Osteocyte (in vitro differentiated cells): Measurements from ENCODE around the gene SF3B3. TPM values are rescaled to one million over a fixed set of nuclear protein-coding genes. Genes with fewer than 3 reads are reported as not detected.

Experiments used
- DNase-seq: peaks from one replicate; pipeline ENCODE4 v3.0.0; 2021; ENCODE audit warnings: mixed read lengths; ENCODE audit not compliant: unreplicated experiment; ENCODE audit errors: extremely low spot score
- H3K27ac Mint-ChIP-seq: one replicate; pipeline ENCODE4 v1.8.0; 2021; ENCODE audit warnings: mild to moderate bottlenecking, mixed read lengths; ENCODE audit not compliant: unreplicated experiment
- H3K27me3 Mint-ChIP-seq: one replicate; pipeline ENCODE4 v1.8.0; 2021; ENCODE audit warnings: mixed read lengths; ENCODE audit not compliant: unreplicated experiment
- H3K36me3 Mint-ChIP-seq: one replicate; pipeline ENCODE4 v1.8.0; 2021; ENCODE audit warnings: mixed read lengths; ENCODE audit not compliant: unreplicated experiment
- H3K4me1 Mint-ChIP-seq: one replicate; pipeline ENCODE4 v1.8.0; 2021; ENCODE audit warnings: mixed read lengths; ENCODE audit not compliant: unreplicated experiment
- H3K4me3 Mint-ChIP-seq: one replicate; pipeline ENCODE4 v1.8.0; 2021; ENCODE audit warnings: mild to moderate bottlenecking, moderate library complexity, mixed read lengths; ENCODE audit not compliant: unreplicated experiment
- H3K9me3 Mint-ChIP-seq: one replicate; pipeline ENCODE4 v1.8.0; 2021; ENCODE audit warnings: mixed read lengths; ENCODE audit not compliant: unreplicated experiment
- long read RNA-seq: library from polyadenylated mRNA; unstranded; transcript quantifications from one replicate; pipeline ENCODE4 v2.0.0, GENCODE V29; 2021
- total RNA-seq: library from RNA; stranded (reverse); gene quantifications from 2 replicates; pipeline ENCODE4 v1.2.1, GENCODE V29; 2021
- TF ChIP-seq, protein P1 (sequence below): fragments of 200-600 bp; sonication (generic); IDR thresholded peaks from 2 replicates; pipeline ENCODE4 v1.5.0; 2021; ENCODE audit warnings: antibody characterized with exemption, mild to moderate bottlenecking, moderate library complexity

SF3B3 gene
- 307 and 319 TPM in 2 replicates for total RNA-seq
- long read RNA-seq, full-length matches to known transcripts = 423 of 578 reads
- long read RNA-seq, partial matches to known transcripts = 110 of 578 reads
- long read RNA-seq, other reads (novel, unspliced or antisense) = 45 of 578 reads

DNA sequence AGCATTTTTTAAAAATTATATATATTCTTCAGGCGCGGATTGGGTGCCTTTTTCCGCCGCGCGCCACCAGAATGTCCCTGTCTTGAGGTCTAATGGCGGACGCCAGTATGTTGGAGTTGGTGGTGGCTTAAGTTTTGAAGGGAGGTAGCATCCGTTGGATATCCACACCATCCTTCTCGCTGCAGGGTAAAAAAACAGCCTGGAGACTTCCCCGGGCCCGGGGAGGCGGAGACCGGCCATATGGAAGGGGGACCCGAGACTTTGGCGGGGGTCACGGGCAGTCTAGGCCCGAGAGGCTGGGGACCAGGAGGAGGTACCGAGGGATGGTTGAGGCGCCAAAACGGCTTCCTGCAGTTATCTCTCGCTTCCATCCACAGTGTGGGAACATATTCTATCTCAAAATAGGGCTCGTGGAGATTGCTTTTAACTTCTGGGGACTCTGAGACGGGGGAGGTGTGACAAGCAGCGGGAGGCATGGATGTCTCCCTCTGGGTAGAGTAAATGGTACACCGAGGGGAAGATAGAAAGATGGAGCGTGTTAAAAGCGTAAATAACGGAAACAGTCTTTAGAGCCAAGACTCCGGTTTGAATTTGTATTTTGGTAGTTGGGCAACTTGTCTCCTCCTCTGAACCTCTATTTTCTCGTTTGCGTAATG is at the start of gene SF3B3:
SF3B3 (plus strand) TSS at position 74 of the 656 bp plus-strand sequence. CDS start 2,841 bp downstream, outside the sequence.
- TF ChIP-seq, protein P1, sequence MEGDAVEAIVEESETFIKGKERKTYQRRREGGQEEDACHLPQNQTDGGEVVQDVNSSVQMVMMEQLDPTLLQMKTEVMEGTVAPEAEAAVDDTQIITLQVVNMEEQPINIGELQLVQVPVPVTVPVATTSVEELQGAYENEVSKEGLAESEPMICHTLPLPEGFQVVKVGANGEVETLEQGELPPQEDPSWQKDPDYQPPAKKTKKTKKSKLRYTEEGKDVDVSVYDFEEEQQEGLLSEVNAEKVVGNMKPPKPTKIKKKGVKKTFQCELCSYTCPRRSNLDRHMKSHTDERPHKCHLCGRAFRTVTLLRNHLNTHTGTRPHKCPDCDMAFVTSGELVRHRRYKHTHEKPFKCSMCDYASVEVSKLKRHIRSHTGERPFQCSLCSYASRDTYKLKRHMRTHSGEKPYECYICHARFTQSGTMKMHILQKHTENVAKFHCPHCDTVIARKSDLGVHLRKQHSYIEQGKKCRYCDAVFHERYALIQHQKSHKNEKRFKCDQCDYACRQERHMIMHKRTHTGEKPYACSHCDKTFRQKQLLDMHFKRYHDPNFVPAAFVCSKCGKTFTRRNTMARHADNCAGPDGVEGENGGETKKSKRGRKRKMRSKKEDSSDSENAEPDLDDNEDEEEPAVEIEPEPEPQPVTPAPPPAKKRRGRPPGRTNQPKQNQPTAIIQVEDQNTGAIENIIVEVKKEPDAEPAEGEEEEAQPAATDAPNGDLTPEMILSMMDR = no peak
- Mint-ChIP-seq H3K9me3 (no peaks in the 10 kb centered on the region), H3K4me3 (peak within 1 kb of the TSS; percentile 91), H3K27me3 (no peaks in the 10 kb centered on the region), H3K4me1 (peaks cover 55% of the 10 kb centered on the region), H3K36me3 (peaks cover 23% of the 10 kb centered on the region), H3K27ac (peak within 1 kb of the TSS; percentile 95)
- peak; percentile 86 for DNase-seq

GRCh38 chr16:70474320-70475053 is 49.1 kb upstream of the SF3B3 start:
- TF ChIP-seq, protein P1 = no peak
- Mint-ChIP-seq H3K4me3 (no peak overlapping the region), H3K36me3 (no peaks in the 10 kb centered on the region), H3K9me3 (no peaks in the 10 kb centered on the region), H3K4me1 (peaks cover 35% of the 10 kb centered on the region), H3K27me3 (no peaks in the 10 kb centered on the region), H3K27ac (no peak overlapping the region)
- DNase-seq = no peak

GRCh38 chr16:70475054-70475871 is 48.4 kb upstream of the SF3B3 start:
- no peak for DNase-seq
- H3K4me3 Mint-ChIP-seq = no peak overlapping the region
- H3K27me3 Mint-ChIP-seq = no peaks in the 10 kb centered on the region
- peak overlapping the region; percentile 41 for H3K27ac Mint-ChIP-seq
- no peaks in the 10 kb centered on the region for H3K36me3 Mint-ChIP-seq
- no peaks in the 10 kb centered on the region for H3K9me3 Mint-ChIP-seq
- H3K4me1 Mint-ChIP-seq = peaks cover 35% of the 10 kb centered on the region
- TF ChIP-seq, protein P1 = no peak

GRCh38 chr16:70476272-70477020 is 47.2 kb upstream of the SF3B3 start:
- no peaks in the 10 kb centered on the region for H3K27me3 Mint-ChIP-seq
- H3K4me1 Mint-ChIP-seq = peaks cover 41% of the 10 kb centered on the region
- H3K27ac Mint-ChIP-seq = peak overlapping the region; percentile 80
- TF ChIP-seq, protein P1 = no peak
- no peaks in the 10 kb centered on the region for H3K9me3 Mint-ChIP-seq
- H3K36me3 Mint-ChIP-seq = peaks cover 5% of the 10 kb centered on the region
- no peak for DNase-seq
- H3K4me3 Mint-ChIP-seq = no peak overlapping the region
